OCI-LY1 (cell line): ENCODE results near the gene VSIR.

Source experiments
- CTCF ChIP-seq: fragments of 200-600 bp; sonication (generic), shearing (Covaris generic); IDR thresholded peaks from 2 replicates; pipeline ENCODE4 v1.5.1; 2017; ENCODE audit warnings: mild to moderate bottlenecking, antibody characterized with exemption, low read length, moderate library complexity, mixed read lengths
- EZH2 ChIP-seq: fragments of 200-600 bp; sonication (generic), shearing (Covaris generic); IDR thresholded peaks from 2 replicates; pipeline ENCODE4 v1.8.0; 2017; ENCODE audit warnings: borderline replicate concordance, mixed run types, mild to moderate bottlenecking, antibody characterized with exemption, low read length, moderate library complexity, mixed read lengths

GRCh38 chr10:71819441-71819861 lies 46.1 kb upstream of the VSIR start:
- TF ChIP-seq CTCF (no peak), EZH2 (no peak)
